SK-N-MC (cell line): ENCODE results near the gene UBE2O.

Experiments used
- EZH2 ChIP-seq: fragments of 200-600 bp; sonication (generic); IDR thresholded peaks from one replicate; pipeline ENCODE4 v1.6.1; 2017; ENCODE audit warnings: antibody characterized with exemption
- POLR2AphosphoS5 ChIP-seq: IDR thresholded peaks from 2 replicates; pipeline ENCODE4 v1.6.1; 2012; ENCODE audit warnings: mild to moderate bottlenecking, low read depth, low read length, borderline replicate concordance

GRCh38 chr17:76497979-76498875 is 45.3 kb upstream of the UBE2O start:
- no peak for TF ChIP-seq EZH2
- 0 out of 2 replicates have a peak, but pooled peaks have one; percentile 22 for TF ChIP-seq POLR2AphosphoS5
